ENCODE data around the gene QSOX2.

- TF ChIP-seq CTCF (IDR thresholded peaks at IDR 0.05; ENCODE audit: low read depth, low read length, missing input control) (no peak), REST (IDR thresholded peaks at IDR 0.05) (no peak), RAD21 (IDR thresholded peaks at IDR 0.05) (no peak), YY1 (IDR thresholded peaks at IDR 0.05) (no peak), GABPA (IDR thresholded peaks at IDR 0.05 in 1 of 2, conservative IDR thresholded peaks at IDR 0.05 in 1 of 2) (no peak), JUND (IDR thresholded peaks at IDR 0.05) (no peak), SP1 (IDR thresholded peaks at IDR 0.05) (no peak), ZBTB33 (IDR thresholded peaks at IDR 0.05) (no peak), TAF1 (conservative IDR thresholded peaks at IDR 0.05) (no peak), ATF3 (IDR thresholded peaks at IDR 0.05) (no peak), MAX (IDR thresholded peaks at IDR 0.05) (no peak), NR2F2 (IDR thresholded peaks at IDR 0.05) (no peak), HNF4A (conservative IDR thresholded peaks at IDR 0.05) (no peak), RXRA (IDR thresholded peaks at IDR 0.05) (no peak)
Observed at GRCh38 chr9:136163248-136163850, 82.3 kb downstream of the QSOX2 start.

Measured in liver (tissue), 3 donors.